ENCODE data around the gene ZNF391.

The ZNF391 gene

GRCh38 chr6:27441001-27441400 lies 52.4 kb downstream of the ZNF391 start:
- H4K91ac ChIP-seq (ENCODE audit: low read depth, low read length), result no peak overlapping the region
- H3K9me3 ChIP-seq (ENCODE audit: insufficient read depth, low read depth, low read length), result peaks cover 2% of the 10 kb centered on the region
- no peak overlapping the region for H3K9ac ChIP-seq (ENCODE audit: low read length)
- H4K8ac ChIP-seq (ENCODE audit: low read depth, low read length), result no peak overlapping the region
- no peak overlapping the region for H2BK5ac ChIP-seq (ENCODE audit: low read depth, low read length, poor library complexity)
- H3K79me1 ChIP-seq (ENCODE audit: low read length), result no peaks in the 10 kb centered on the region
- no peak overlapping the region for H4K12ac ChIP-seq (ENCODE audit: low read depth, low read length)
- no peak overlapping the region for H3K27ac ChIP-seq (ENCODE audit: low read depth, low read length)
- no peak overlapping the region for H2AFZ ChIP-seq (ENCODE audit: insufficient read depth, low read length, poor library complexity)
- no peak overlapping the region for H3K4me2 ChIP-seq (ENCODE audit: low read length)
- DNase-seq, result peak; percentile 55 to 82
- H3K36me3 ChIP-seq (ENCODE audit: control insufficient read depth in 1 of 2, insufficient read depth in 2 of 2, low read length in 2 of 2), result no peaks in the 10 kb centered on the region
- H3K18ac ChIP-seq (ENCODE audit: low read length), result no peak overlapping the region
- WGBS (ENCODE audit: extremely low coverage, insufficient coverage, insufficient read length), result no CpG with 5 or more reads among the region's 3 CpGs
- no peak overlapping the region for H3K4ac ChIP-seq (ENCODE audit: low read depth, low read length)
- H2BK12ac ChIP-seq (ENCODE audit: low read length), result no peak overlapping the region
- H3K27me3 ChIP-seq (ENCODE audit: insufficient read depth, low read length), result no peaks in the 10 kb centered on the region
- no peak overlapping the region for H2BK120ac ChIP-seq (ENCODE audit: insufficient read depth, low read length, poor library complexity)
- H3K4me1 ChIP-seq (ENCODE audit: control insufficient read depth in 1 of 2, insufficient read depth in 2 of 2, low read length in 2 of 2), result no peaks in the 10 kb centered on the region
- no peak overlapping the region for H3K4me3 ChIP-seq (ENCODE audit: low read depth, low read length)
- H3K23ac ChIP-seq (ENCODE audit: low read length), result no peak overlapping the region
- H3K14ac ChIP-seq (ENCODE audit: low read length), result no peak overlapping the region
- H3K79me2 ChIP-seq (ENCODE audit: control insufficient read depth, insufficient read depth, low read length, poor library complexity), result no peaks in the 10 kb centered on the region
- H2AK5ac ChIP-seq (ENCODE audit: low read length), result no peak overlapping the region

- Histone ChIP-seq H3K9ac (ENCODE audit: low read length) (no peak overlapping the region), H3K4me3 (ENCODE audit: low read depth, low read length) (no peak overlapping the region), H2AFZ (ENCODE audit: insufficient read depth, low read length, poor library complexity) (no peak overlapping the region), H3K18ac (ENCODE audit: low read length) (no peak overlapping the region), H3K4ac (ENCODE audit: low read depth, low read length) (no peak overlapping the region), H2BK12ac (ENCODE audit: low read length) (no peak overlapping the region), H3K79me1 (ENCODE audit: low read length) (no peaks in the 10 kb centered on the region), H3K4me2 (ENCODE audit: low read length) (no peak overlapping the region), H2AK5ac (ENCODE audit: low read length) (no peak overlapping the region), H2BK120ac (ENCODE audit: insufficient read depth, low read length, poor library complexity) (no peak overlapping the region), H3K27ac (ENCODE audit: low read depth, low read length) (no peak overlapping the region), H3K79me2 (ENCODE audit: control insufficient read depth, insufficient read depth, low read length, poor library complexity) (no peaks in the 10 kb centered on the region), H3K14ac (ENCODE audit: low read length) (no peak overlapping the region), H3K36me3 (ENCODE audit: control insufficient read depth in 1 of 2, insufficient read depth in 2 of 2, low read length in 2 of 2) (no peaks in the 10 kb centered on the region), H4K12ac (ENCODE audit: low read depth, low read length) (no peak overlapping the region), H3K23ac (ENCODE audit: low read length) (no peak overlapping the region), H2BK5ac (ENCODE audit: low read depth, low read length, poor library complexity) (no peak overlapping the region), H3K4me1 (ENCODE audit: control insufficient read depth in 1 of 2, insufficient read depth in 2 of 2, low read length in 2 of 2) (no peaks in the 10 kb centered on the region), H4K8ac (ENCODE audit: low read depth, low read length) (no peak overlapping the region), H3K9me3 (ENCODE audit: insufficient read depth, low read depth, low read length) (peaks cover 8% of the 10 kb centered on the region), H4K91ac (ENCODE audit: low read depth, low read length) (no peak overlapping the region), H3K27me3 (ENCODE audit: insufficient read depth, low read length) (no peaks in the 10 kb centered on the region)
- no CpG with 5 or more reads among the region's 1 CpG for WGBS (ENCODE audit: extremely low coverage, insufficient coverage, insufficient read length)
- no peak for DNase-seq
Observed at GRCh38 chr6:27442932-27443331, 54.4 kb downstream of the ZNF391 start.

DNA sequence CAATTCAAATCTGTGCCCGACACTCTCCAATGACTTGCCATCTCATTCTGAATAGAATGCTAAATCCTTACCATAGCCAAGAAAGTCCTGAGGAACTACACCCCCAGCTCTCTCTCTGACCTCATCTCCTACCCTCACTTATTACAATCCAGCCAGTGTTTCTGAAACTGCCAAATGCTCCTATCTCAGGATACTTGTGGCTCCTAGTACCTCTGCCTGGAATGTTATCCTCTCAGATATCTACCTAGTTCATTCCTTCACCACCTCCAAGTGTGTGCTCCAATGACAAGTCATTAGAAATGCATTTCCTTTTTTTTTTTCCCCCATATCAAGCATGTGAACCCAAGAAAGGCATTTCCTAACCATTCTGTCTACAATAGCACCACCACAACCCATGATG lies 59.9 kb downstream of the ZNF391 start:
- no peak overlapping the region for H3K27ac ChIP-seq (ENCODE audit: low read depth, low read length)
- no peak overlapping the region for H2AK5ac ChIP-seq (ENCODE audit: low read length)
- H3K79me2 ChIP-seq (ENCODE audit: control insufficient read depth, insufficient read depth, low read length, poor library complexity), result no peaks in the 10 kb centered on the region
- no peak overlapping the region for H4K12ac ChIP-seq (ENCODE audit: low read depth, low read length)
- H3K9ac ChIP-seq (ENCODE audit: low read length), result no peak overlapping the region
- peak; percentile 58 to 82 for DNase-seq
- H3K36me3 ChIP-seq (ENCODE audit: control insufficient read depth in 1 of 2, insufficient read depth in 2 of 2, low read length in 2 of 2), result peaks cover 0 to 14% of the 10 kb centered on the region in 2 experiments
- H3K4me2 ChIP-seq (ENCODE audit: low read length), result no peak overlapping the region
- peaks cover 9% of the 10 kb centered on the region for H3K9me3 ChIP-seq (ENCODE audit: insufficient read depth, low read depth, low read length)
- H3K4ac ChIP-seq (ENCODE audit: low read depth, low read length), result no peak overlapping the region
- no peaks in the 10 kb centered on the region for H3K27me3 ChIP-seq (ENCODE audit: insufficient read depth, low read length)
- no peak overlapping the region for H2BK5ac ChIP-seq (ENCODE audit: low read depth, low read length, poor library complexity)
- H2AFZ ChIP-seq (ENCODE audit: insufficient read depth, low read length, poor library complexity), result no peak overlapping the region
- no peak overlapping the region for H3K18ac ChIP-seq (ENCODE audit: low read length)
- no peak overlapping the region for H2BK120ac ChIP-seq (ENCODE audit: insufficient read depth, low read length, poor library complexity)
- WGBS (ENCODE audit: extremely low coverage, insufficient coverage, insufficient read length), result no CpG with 5 or more reads among the region's 1 CpG
- H3K79me1 ChIP-seq (ENCODE audit: low read length), result no peaks in the 10 kb centered on the region
- H3K14ac ChIP-seq (ENCODE audit: low read length), result no peak overlapping the region
- no peak overlapping the region for H4K8ac ChIP-seq (ENCODE audit: low read depth, low read length)
- H3K4me1 ChIP-seq (ENCODE audit: control insufficient read depth in 1 of 2, insufficient read depth in 2 of 2, low read length in 2 of 2), result no peaks in the 10 kb centered on the region
- no peak overlapping the region for H2BK12ac ChIP-seq (ENCODE audit: low read length)
- no peak overlapping the region for H4K91ac ChIP-seq (ENCODE audit: low read depth, low read length)
- no peak overlapping the region for H3K4me3 ChIP-seq (ENCODE audit: low read depth, low read length)
- H3K23ac ChIP-seq (ENCODE audit: low read length), result no peak overlapping the region

DNA sequence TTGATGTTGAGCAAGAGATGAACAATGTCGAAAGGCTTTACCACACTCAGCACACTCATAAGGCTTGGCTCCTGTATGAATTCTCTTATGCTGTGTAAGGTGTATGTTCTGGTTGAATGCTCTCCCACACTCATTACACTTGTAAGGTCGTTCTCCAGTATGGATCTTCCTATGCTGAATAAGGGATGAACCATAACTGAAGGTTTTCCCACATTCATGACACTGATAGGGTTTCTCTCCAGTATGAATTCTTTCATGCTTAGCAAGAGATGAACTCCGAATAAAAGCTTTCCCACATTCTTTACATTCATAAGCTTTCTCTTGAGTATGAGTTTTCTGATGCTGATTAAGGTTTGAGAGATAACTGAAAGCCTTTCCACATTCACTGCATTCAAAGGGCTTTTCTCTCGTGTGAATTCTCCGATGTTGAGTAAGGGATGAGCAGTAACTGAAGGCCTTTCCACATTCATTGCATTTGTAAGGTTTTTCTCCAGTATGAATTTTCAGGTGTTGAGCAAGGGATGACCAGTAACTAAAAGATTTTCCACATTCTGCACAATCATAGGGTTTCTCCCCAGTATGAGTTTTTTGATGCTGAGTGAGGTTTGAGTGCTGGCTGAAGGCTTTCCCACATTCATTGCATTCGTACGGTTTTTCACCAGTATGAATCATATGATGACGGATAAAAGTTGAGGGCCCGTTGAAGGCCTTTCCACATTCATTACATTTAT lies 63.3 kb downstream of the ZNF391 start:
- Histone ChIP-seq H3K9me3 (ENCODE audit: insufficient read depth, low read depth, low read length) (peaks cover 10% of the 10 kb centered on the region), H4K91ac (ENCODE audit: low read depth, low read length) (no peak overlapping the region), H2AK5ac (ENCODE audit: low read length) (no peak overlapping the region), H3K18ac (ENCODE audit: low read length) (no peak overlapping the region), H2AFZ (ENCODE audit: insufficient read depth, low read length, poor library complexity) (no peak overlapping the region), H3K4me1 (ENCODE audit: control insufficient read depth in 1 of 2, insufficient read depth in 2 of 2, low read length in 2 of 2) (no peaks in the 10 kb centered on the region), H2BK12ac (ENCODE audit: low read length) (no peak overlapping the region), H3K36me3 (ENCODE audit: control insufficient read depth in 1 of 2, insufficient read depth in 2 of 2, low read length in 2 of 2) (peaks cover 7 to 30% of the 10 kb centered on the region in 2 experiments), H3K79me1 (ENCODE audit: low read length) (no peaks in the 10 kb centered on the region), H3K4me3 (ENCODE audit: low read depth, low read length) (no peak overlapping the region), H4K12ac (ENCODE audit: low read depth, low read length) (no peak overlapping the region), H3K9ac (ENCODE audit: low read length) (no peak overlapping the region), H3K4ac (ENCODE audit: low read depth, low read length) (no peak overlapping the region), H3K4me2 (ENCODE audit: low read length) (no peak overlapping the region), H3K14ac (ENCODE audit: low read length) (no peak overlapping the region), H2BK5ac (ENCODE audit: low read depth, low read length, poor library complexity) (no peak overlapping the region), H3K27ac (ENCODE audit: low read depth, low read length) (no peak overlapping the region), H3K23ac (ENCODE audit: low read length) (no peak overlapping the region), H3K27me3 (ENCODE audit: insufficient read depth, low read length) (no peaks in the 10 kb centered on the region), H3K79me2 (ENCODE audit: control insufficient read depth, insufficient read depth, low read length, poor library complexity) (no peaks in the 10 kb centered on the region), H2BK120ac (ENCODE audit: insufficient read depth, low read length, poor library complexity) (no peak overlapping the region), H4K8ac (ENCODE audit: low read depth, low read length) (no peak overlapping the region)
- no CpG with 5 or more reads among the region's 9 CpGs for WGBS (ENCODE audit: extremely low coverage, insufficient coverage, insufficient read length)
- peak; percentile 74 to 89 for DNase-seq
